IMR-90 (cell line): Measurements from ENCODE around the gene CTCF. TPM values are rescaled to one million over a fixed set of nuclear protein-coding genes. Genes with fewer than 3 reads are reported as not detected.

ENCODE experiments used
- ATAC-seq: fragments of 200-7000 bp; cut with Tn5 transposase; 2 replicates; pipeline ENCODE4 v1.9.1; 2020; ENCODE audit warnings: low read depth, mild to moderate bottlenecking, moderate library complexity
- BruUV-seq: library from RNA; stranded (reverse); fragments of 400-500 nt; replicated peaks from 2 replicates; lab custom pipeline; 2021; lab: Mats Ljungman, UMichigan
- CTCF ChIA-PET: fragments of 300-600 bp; formaldehyde crosslinking; extraction: SDS; loops from one replicate; lab custom pipeline; 2021; ENCODE audit warnings: antibody characterized with exemption; lab: Yijun Ruan, JAX
- POLR2A ChIA-PET: fragments of 300-600 bp; sonication (Branson Sonifier 250); formaldehyde crosslinking; loops from one replicate; lab custom pipeline; 2022; ENCODE audit warnings: antibody characterized with exemption; ENCODE audit not compliant: unreplicated experiment; lab: Charles Lee
- DNase-seq: peaks from one replicate; pipeline ENCODE4 v3.0.0; 2013
- H2AFZ ChIP-seq: replicated peaks from 2 replicates; pipeline ENCODE3; 2013; ENCODE audit warnings: low read length, mild to moderate bottlenecking; ENCODE audit not compliant: poor library complexity
- H2AK5ac ChIP-seq: 2 replicates; pipeline ENCODE4 v1.6.1; 2013; ENCODE audit warnings: low read depth, low read length, inconsistent platforms
- H2AK9ac ChIP-seq: replicated peaks from 2 replicates; pipeline ENCODE3; 2013; ENCODE audit warnings: mild to moderate bottlenecking, low read depth, low read length, moderate library complexity; ENCODE audit not compliant: poor library complexity
- H2BK120ac ChIP-seq: 2 replicates; pipeline ENCODE4 v1.6.1; 2013; ENCODE audit warnings: low read depth, low read length, inconsistent platforms
- H2BK15ac ChIP-seq: 3 replicates; pipeline ENCODE4 v1.6.1; 2013; ENCODE audit warnings: low read depth, low read length, inconsistent platforms
- H2BK20ac ChIP-seq: 2 replicates; pipeline ENCODE4 v1.6.1; 2013; ENCODE audit warnings: low read depth, mild to moderate bottlenecking, inconsistent platforms, low read length, moderate library complexity
- H2BK5ac ChIP-seq: 2 replicates; pipeline ENCODE4 v1.6.1; 2013; ENCODE audit warnings: mild to moderate bottlenecking, low read depth, low read length, inconsistent platforms; ENCODE audit not compliant: poor library complexity, severe bottlenecking
- H3K14ac ChIP-seq: replicated peaks from 2 replicates; pipeline ENCODE4 v1.6.1; 2013; ENCODE audit warnings: low read depth, low read length, inconsistent platforms
- H3K18ac ChIP-seq: 2 replicates; pipeline ENCODE4 v1.6.1; 2013; ENCODE audit warnings: low read depth, low read length, control low read depth
- H3K23ac ChIP-seq: 2 replicates; pipeline ENCODE4 v1.6.1; 2013; ENCODE audit warnings: low read depth, low read length, inconsistent platforms
- H3K27ac ChIP-seq: 2 replicates; pipeline ENCODE4 v1.5.1; 2013; ENCODE audit warnings: mild to moderate bottlenecking, control low read depth, low read length; ENCODE audit not compliant: insufficient read depth
- H3K27me3 ChIP-seq: 2 replicates; pipeline ENCODE4 v1.6.1; 2013; ENCODE audit warnings: low read length; ENCODE audit not compliant: control insufficient read depth, insufficient read depth
- H3K36me3 ChIP-seq: 2 replicates; pipeline ENCODE4 v1.6.1; 2013; ENCODE audit warnings: low read length, mixed read lengths; ENCODE audit not compliant: control insufficient read depth, insufficient read depth
- H3K4ac ChIP-seq: 2 replicates; pipeline ENCODE4 v1.6.1; 2013; ENCODE audit warnings: low read depth, low read length, inconsistent platforms
- H3K4me1 ChIP-seq: 2 replicates; pipeline ENCODE4 v1.6.1; 2013; ENCODE audit warnings: low read length, mixed read lengths; ENCODE audit not compliant: control insufficient read depth, insufficient read depth
- H3K4me2 ChIP-seq: 2 replicates; pipeline ENCODE4 v1.6.1; 2013; ENCODE audit warnings: low read depth, mild to moderate bottlenecking, control low read depth, low read length, moderate library complexity
- H3K4me3 ChIP-seq: 2 replicates; pipeline ENCODE4 v1.5.1; 2013; ENCODE audit warnings: low read depth, mild to moderate bottlenecking, control low read depth, low read length, moderate library complexity; ENCODE audit not compliant: insufficient read depth
- H3K56ac ChIP-seq: 2 replicates; pipeline ENCODE4 v1.6.1; 2013; ENCODE audit warnings: low read length, inconsistent platforms; ENCODE audit not compliant: insufficient read depth; ENCODE audit errors: extremely low read depth
- H3K79me1 ChIP-seq, 2 experiments: 2 replicates each; pipeline ENCODE4 v1.6.1; 2013; ENCODE audit warnings: low read length in 2 of 2, inconsistent platforms in 1 of 2, low read depth in 1 of 2
- H3K9ac ChIP-seq: 2 replicates; pipeline ENCODE4 v1.6.1; 2013; ENCODE audit warnings: low read depth, low read length, control low read depth
- H3K9me1 ChIP-seq: 2 replicates; pipeline ENCODE4 v1.6.1; 2013; ENCODE audit warnings: low read length, inconsistent platforms; ENCODE audit not compliant: insufficient read depth
- H3K9me3 ChIP-seq: 2 replicates; pipeline ENCODE4 v1.6.1; 2013; ENCODE audit warnings: low read length; ENCODE audit not compliant: control insufficient read depth, insufficient read depth
- H4K20me1 ChIP-seq: 2 replicates; pipeline ENCODE4 v1.6.1; 2013; ENCODE audit warnings: low read length, inconsistent platforms; ENCODE audit not compliant: insufficient read depth
- H4K5ac ChIP-seq: 2 replicates; pipeline ENCODE4 v1.6.1; 2013; ENCODE audit warnings: mild to moderate bottlenecking, low read depth, low read length, control low read depth
- H4K8ac ChIP-seq, 2 experiments: 2 replicates each; pipeline ENCODE4 v1.6.1; 2013; ENCODE audit warnings: low read depth in 2 of 2, low read length in 2 of 2, control low read depth in 1 of 2, inconsistent platforms in 1 of 2
- H4K91ac ChIP-seq: 2 replicates; pipeline ENCODE4 v1.6.1; 2013; ENCODE audit warnings: low read depth, low read length, inconsistent platforms; ENCODE audit not compliant: insufficient read depth
- BHLHE40 ChIP-seq: fragments of 150-350 bp; IDR thresholded peaks from 2 replicates; pipeline ENCODE4 v1.6.1; 2016; ENCODE audit warnings: mild to moderate bottlenecking, low read depth, low read length
- CEBPB ChIP-seq: IDR thresholded peaks from 2 replicates; pipeline ENCODE4 v1.6.1; 2012; ENCODE audit warnings: low read depth, low read length, improper control_type of control experiment
- CHD1 ChIP-seq: IDR thresholded peaks from 2 replicates; pipeline ENCODE4 v1.6.1; 2012; ENCODE audit warnings: low read depth, low read length, improper control_type of control experiment
- CTCF ChIP-seq: conservative IDR thresholded peaks from 2 replicates; pipeline ENCODE4 v1.5.1; 2012; ENCODE audit warnings: mild to moderate bottlenecking, low read depth, low read length, improper control_type of control experiment
- ELK1 ChIP-seq: fragments of 150-350 bp; IDR thresholded peaks from 2 replicates; pipeline ENCODE4 v1.6.1; 2016; ENCODE audit warnings: low read depth, mild to moderate bottlenecking, low read length, moderate library complexity, borderline replicate concordance
- FOS ChIP-seq: fragments of 150-350 bp; IDR thresholded peaks from 2 replicates; pipeline ENCODE4 v1.6.1; 2016; ENCODE audit warnings: low read depth, low read length
- MAZ ChIP-seq: IDR thresholded peaks from 2 replicates; pipeline ENCODE4 v1.6.1; 2012; ENCODE audit warnings: low read depth, mild to moderate bottlenecking, low read length, improper control_type of control experiment, moderate library complexity, borderline replicate concordance
- MXI1 ChIP-seq: IDR thresholded peaks from 2 replicates; pipeline ENCODE4 v1.6.1; 2012; ENCODE audit warnings: low read depth, mild to moderate bottlenecking, low read length, moderate library complexity, borderline replicate concordance
- NFE2L2 ChIP-seq: fragments of 150-350 bp; IDR thresholded peaks from 2 replicates; pipeline ENCODE4 v1.6.1; 2016; ENCODE audit warnings: low read depth, mild to moderate bottlenecking, low read length
- POLR2A ChIP-seq: IDR thresholded peaks from 2 replicates; pipeline ENCODE4 v1.6.1; 2012; ENCODE audit warnings: mild to moderate bottlenecking, low read depth, low read length
- RAD21 ChIP-seq: IDR thresholded peaks from 2 replicates; pipeline ENCODE4 v1.6.1; 2012; ENCODE audit warnings: low read length, improper control_type of control experiment
- RCOR1 ChIP-seq: IDR thresholded peaks from 2 replicates; pipeline ENCODE4 v1.6.1; 2012; ENCODE audit warnings: mild to moderate bottlenecking, low read length, improper control_type of control experiment; ENCODE audit not compliant: insufficient replicate concordance
- RFX5 ChIP-seq: IDR thresholded peaks from 2 replicates; pipeline ENCODE4 v1.8.0; 2012; ENCODE audit warnings: low read depth, mild to moderate bottlenecking, low read length, moderate library complexity
- SMC3 ChIP-seq: fragments of 150-350 bp; IDR thresholded peaks from 2 replicates; pipeline ENCODE4 v1.6.1; 2016; ENCODE audit warnings: low read depth, mild to moderate bottlenecking, antibody characterized with exemption, low read length, moderate library complexity
- USF2 ChIP-seq: fragments of 150-350 bp; IDR thresholded peaks from 2 replicates; pipeline ENCODE4 v1.6.1; 2017; ENCODE audit warnings: mild to moderate bottlenecking, antibody characterized with exemption, low read length, low read depth
- WGBS, 2 experiments: methylation state at CpG; one replicate each; pipeline versions ENCODE4 v1.1.5 to v1.1.7; 2013; ENCODE audit warnings: missing lambda C conversion rate in 2 of 2; ENCODE audit not compliant: insufficient read length in 1 of 2; ENCODE audit errors: extremely low coverage in 2 of 2; 5-methylcytosine and 5-hydroxymethylcytosine counted together
- dilution Hi-C: fragments of 300-500 bp; cut with HindIII; formaldehyde crosslinking; loops from one replicate; pipeline ENCODE4 v1.14.3; 2018; ENCODE audit warnings: low sequenced_read_pairs; ENCODE audit not compliant: unreplicated experiment
- in situ Hi-C: fragments of 300-500 bp; cut with MboI; formaldehyde crosslinking; loops from 3 replicates; pipeline ENCODE4 v1.14.3; 2019; ENCODE audit warnings: low sequenced_read_pairs, inconsistent platforms, mixed read lengths
- intact Hi-C: fragments of 100-400 bp; cut with micrococcal nuclease; formaldehyde crosslinking; loops from 2 replicates; pipeline ENCODE4 v1.10.0; 2022
- polyA plus RNA-seq, 3 experiments: library from polyadenylated mRNA; depleted of rRNA; stranded (reverse); fragments of >200 nt; gene quantifications; 2 replicates each; pipeline ENCODE4 v1.2.3, GENCODE V29; 2012; ENCODE audit warnings: low replicate concordance in 1 of 3
- total RNA-seq: library from RNA; depleted of rRNA; stranded (reverse); fragments of >200 nt; gene quantifications from 2 replicates; pipeline ENCODE4 v1.2.3, GENCODE V29; 2012

The CTCF gene
- total and polyA plus RNA-seq, 2 of the 4 experiments (the other 2 are of a cell fraction): 16.1 to 22.8 TPM

- Histone ChIP-seq H2AFZ (no peak overlapping the region), H3K36me3 (peaks cover 3% of the 10 kb centered on the region; the same call in 1 of the 2 replicates), H2AK9ac (no peak overlapping the region), H3K56ac (no peak overlapping the region), H3K4me2 (no peak overlapping the region), H3K14ac (no peak overlapping the region), H3K79me1 (peaks cover 11 to 32% of the 10 kb centered on the region in 2 experiments), H4K20me1 (peaks cover 5% of the 10 kb centered on the region), H3K4ac (no peak overlapping the region), H3K9me3 (no peaks in the 10 kb centered on the region), H2BK120ac (no peak overlapping the region), H3K4me3 (no peak overlapping the region), H3K18ac (no peak overlapping the region), H3K27ac (no peak overlapping the region), H3K23ac (no peak overlapping the region), H4K5ac (no peak overlapping the region), H2BK15ac (no peak overlapping the region), H3K4me1 (peaks cover 11% of the 10 kb centered on the region), H4K8ac (no peak overlapping the region), H2BK20ac (no peak overlapping the region), H3K9ac (no peak overlapping the region), H2AK5ac (no peak overlapping the region), H4K91ac (no peak overlapping the region), H3K27me3 (no peaks in the 10 kb centered on the region), H2BK5ac (no peak overlapping the region), H3K9me1 (peaks cover 4% of the 10 kb centered on the region)
- in situ Hi-C loops: loop anchor here (10.0 kb wide), 1 partner anchor 137 kb away; the partner anchor contains the start of gene RIPOR1
- ATAC-seq (no peak), DNase-seq (no peak)
- 95% methylated on average over 28 of the region's 34 CpGs; no CpG with 5 or more reads in 1 of the 2 experiments for WGBS, 2 experiments
- intact Hi-C loops: no loop called here
- CTCF ChIA-PET: no interaction called here
- BruUV-seq: no TSS peak
- POLR2A ChIA-PET: no interaction called here
- dilution Hi-C loops: no loop called here
- no peak for TF ChIP-seq MAZ
- TF ChIP-seq CEBPB: no peak
- no peak for TF ChIP-seq RCOR1
- TF ChIP-seq ELK1: no peak
- no peak for TF ChIP-seq RAD21
- TF ChIP-seq BHLHE40: no peak
- TF ChIP-seq SMC3: no peak
- no peak for TF ChIP-seq NFE2L2
- TF ChIP-seq MXI1: no peak
- no peak for TF ChIP-seq CTCF
- no peak for TF ChIP-seq USF2
- TF ChIP-seq FOS: no peak
- no peak for TF ChIP-seq POLR2A
- no peak for TF ChIP-seq RFX5
- no peak for TF ChIP-seq CHD1
Measured at GRCh38 chr16:67661886-67662652, 99.7 kb downstream of the CTCF start.
